ENCODE results near the gene FAM227B.

DNA sequence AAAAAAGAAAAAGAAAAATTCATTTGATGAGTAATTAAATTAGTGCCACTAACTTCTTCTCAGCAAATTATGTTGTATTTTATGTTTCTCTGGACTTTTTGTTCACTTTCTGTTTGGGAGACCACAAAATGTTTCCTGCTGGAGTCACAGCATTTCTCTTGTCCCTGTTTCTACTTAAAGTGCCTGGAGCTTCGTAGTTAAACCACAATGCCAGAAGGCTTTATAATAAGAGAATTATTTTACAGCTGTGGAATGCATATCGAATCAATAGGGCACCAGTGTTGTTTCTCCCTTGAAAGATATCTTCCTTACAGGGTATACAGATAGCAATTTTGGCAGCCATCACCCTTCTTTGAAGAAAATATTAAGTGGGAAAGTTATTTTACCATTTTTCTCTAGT is 3.4 kb upstream of the FAM227B start:
- TF ChIP-seq, protein P1, sequence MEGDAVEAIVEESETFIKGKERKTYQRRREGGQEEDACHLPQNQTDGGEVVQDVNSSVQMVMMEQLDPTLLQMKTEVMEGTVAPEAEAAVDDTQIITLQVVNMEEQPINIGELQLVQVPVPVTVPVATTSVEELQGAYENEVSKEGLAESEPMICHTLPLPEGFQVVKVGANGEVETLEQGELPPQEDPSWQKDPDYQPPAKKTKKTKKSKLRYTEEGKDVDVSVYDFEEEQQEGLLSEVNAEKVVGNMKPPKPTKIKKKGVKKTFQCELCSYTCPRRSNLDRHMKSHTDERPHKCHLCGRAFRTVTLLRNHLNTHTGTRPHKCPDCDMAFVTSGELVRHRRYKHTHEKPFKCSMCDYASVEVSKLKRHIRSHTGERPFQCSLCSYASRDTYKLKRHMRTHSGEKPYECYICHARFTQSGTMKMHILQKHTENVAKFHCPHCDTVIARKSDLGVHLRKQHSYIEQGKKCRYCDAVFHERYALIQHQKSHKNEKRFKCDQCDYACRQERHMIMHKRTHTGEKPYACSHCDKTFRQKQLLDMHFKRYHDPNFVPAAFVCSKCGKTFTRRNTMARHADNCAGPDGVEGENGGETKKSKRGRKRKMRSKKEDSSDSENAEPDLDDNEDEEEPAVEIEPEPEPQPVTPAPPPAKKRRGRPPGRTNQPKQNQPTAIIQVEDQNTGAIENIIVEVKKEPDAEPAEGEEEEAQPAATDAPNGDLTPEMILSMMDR (IDR thresholded peaks at IDR 0.05): no peak
- TF ChIP-seq POLR2A (IDR thresholded peaks at IDR 0.05): no peak

All from body of pancreas (tissue), 4 donors.